GM18951 (cell line): ENCODE measurements around the gene DDC.

Experiments used
- POLR2A ChIP-seq: IDR thresholded peaks from 4 replicates; pipeline ENCODE4 v1.6.1; 2011; ENCODE audit warnings: mild to moderate bottlenecking; ENCODE audit not compliant: insufficient read length, insufficient read depth; ENCODE audit errors: extremely low read depth
- in situ Hi-C: fragments of 300-500 bp; cut with MboI; formaldehyde crosslinking; loops from one replicate; pipeline ENCODE4 v1.12.0; 2022; ENCODE audit warnings: low sequenced_read_pairs, mixed read lengths, inconsistent platforms; ENCODE audit not compliant: unreplicated experiment

DDC gene

DNA sequence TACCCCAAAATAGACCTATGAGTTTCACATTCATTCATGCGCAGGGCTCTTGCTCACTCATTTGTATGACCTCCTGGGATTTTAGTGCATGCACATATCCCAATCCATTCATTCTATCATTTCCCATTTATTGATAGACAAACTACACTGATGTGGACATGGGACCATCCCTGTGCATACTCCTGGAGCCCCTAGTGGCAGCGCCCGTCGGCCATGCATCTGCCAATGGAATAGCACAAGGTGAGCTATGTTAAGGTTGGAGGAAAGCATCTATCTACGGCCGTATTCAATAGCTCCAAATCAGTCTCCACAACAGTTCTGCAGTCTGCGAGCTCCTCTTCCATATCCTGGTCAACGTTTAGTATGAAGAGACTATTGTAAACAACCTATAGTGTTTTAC lies 83.3 kb downstream of the DDC start:
- TF ChIP-seq POLR2A = no peak
- in situ Hi-C loops = no loop called here

DNA sequence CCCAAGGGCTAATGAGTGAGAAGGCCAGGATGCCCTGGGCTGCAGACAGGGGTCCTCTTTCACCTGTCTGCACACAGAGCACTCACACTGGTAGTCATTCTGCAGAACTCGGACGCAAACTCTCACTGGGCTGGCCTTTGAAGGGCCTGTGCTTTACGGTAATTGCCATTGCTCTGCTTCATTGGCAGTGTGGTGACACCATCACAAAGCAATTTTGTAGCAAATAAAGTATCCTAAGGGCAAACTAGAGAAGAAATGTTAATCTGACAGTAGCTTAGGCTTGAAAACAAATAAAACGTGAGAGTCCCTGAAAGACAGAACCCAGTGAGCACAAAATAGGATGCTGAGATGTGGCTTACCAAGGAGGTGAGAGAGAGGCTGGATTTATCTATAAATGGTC lies 84.4 kb downstream of the DDC start:
- in situ Hi-C loops = no loop called here

DNA sequence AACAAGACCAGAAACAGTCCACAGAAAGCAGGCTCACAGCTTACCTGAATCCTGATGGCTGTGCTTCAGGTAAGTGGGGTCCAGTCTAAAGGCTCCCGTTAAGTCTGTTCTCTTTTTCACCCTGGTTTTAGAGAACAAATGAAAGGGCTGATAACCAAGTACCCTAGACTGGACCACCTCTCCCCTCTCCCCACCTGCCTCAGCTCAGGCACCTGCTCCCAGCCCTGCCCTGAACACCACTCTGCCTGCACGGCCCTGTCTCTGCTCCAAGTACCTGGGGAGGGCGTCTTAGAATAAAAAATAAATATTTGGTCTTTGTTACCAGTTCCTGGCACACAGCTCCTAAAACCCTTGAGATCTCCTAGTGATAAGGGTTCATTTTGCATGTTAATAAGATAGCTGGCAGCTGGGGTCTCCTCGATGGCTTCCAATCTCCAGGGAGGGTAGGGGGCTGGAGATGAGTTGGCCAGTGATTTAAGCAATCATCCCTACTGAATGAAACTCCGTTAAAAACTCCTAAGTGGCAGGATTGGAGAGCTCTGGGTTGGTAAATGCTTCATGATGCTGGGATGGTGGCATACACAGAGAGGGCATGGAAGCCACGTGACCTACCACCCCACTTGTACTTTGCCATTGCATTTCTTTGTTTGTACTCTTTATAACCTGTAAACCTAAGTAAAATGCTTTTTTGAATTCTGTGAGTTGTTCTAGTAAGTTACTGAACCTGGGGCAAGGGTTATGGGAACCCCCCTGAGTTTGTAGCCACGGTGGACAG lies 85.3 kb downstream of the DDC start:
- in situ Hi-C loops = no loop called here
- no peak for TF ChIP-seq POLR2A

More for the DNA sequence above, 84.4 kb downstream of the DDC start:
- TF ChIP-seq POLR2A = no peak

DNA sequence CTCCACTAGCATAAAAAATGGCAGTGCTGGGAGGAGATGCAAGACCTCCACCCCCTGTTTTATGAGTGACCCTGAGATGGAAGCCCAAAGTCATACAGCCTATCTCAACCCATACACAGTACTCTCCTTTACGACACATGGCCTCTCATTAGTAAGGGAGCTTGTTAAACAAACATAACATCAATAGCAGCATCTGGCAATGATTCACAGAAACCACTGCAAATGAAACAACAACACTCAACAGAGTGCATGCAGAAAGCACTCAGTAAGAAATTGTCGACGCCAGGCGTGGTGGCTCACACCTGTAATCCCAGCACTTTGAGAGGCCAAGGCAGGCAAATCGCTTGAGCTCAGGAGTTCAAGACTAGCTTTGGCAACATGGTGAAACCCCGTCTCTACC lies 87.6 kb downstream of the DDC start:
- in situ Hi-C loops = no loop called here
- no peak for TF ChIP-seq POLR2A

DNA sequence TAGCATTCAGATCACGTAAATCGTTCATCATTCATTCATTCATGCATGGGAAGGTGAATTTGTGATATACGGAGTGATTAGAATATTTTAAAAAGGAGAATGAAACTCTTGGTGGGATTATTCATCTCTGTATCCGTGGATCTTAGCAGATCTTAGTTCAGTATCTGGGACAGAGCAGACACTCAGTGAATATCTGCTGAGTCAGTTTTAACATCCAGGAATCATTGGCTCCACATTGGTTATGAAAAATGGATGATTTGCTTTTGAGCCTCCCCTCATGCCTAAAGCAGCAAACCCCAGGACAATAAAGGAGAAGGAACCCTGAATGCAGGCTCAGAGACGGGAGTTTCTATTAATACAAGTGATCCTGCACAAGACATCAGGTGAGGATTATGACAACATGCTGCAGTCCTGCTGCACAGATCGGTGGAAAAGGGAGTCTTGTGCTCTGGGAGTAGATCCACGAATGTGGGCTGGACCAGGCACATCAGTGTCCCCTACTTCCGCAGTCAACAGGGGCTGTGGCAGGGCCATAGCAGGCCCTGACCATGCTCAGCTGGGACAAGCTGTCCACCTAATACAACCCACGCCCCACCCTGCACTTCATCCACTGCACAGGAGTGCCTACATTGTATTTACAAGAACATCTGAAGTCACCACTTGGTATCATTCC lies 88.1 kb downstream of the DDC start:
- TF ChIP-seq POLR2A = no peak
- in situ Hi-C loops = no loop called here

DNA sequence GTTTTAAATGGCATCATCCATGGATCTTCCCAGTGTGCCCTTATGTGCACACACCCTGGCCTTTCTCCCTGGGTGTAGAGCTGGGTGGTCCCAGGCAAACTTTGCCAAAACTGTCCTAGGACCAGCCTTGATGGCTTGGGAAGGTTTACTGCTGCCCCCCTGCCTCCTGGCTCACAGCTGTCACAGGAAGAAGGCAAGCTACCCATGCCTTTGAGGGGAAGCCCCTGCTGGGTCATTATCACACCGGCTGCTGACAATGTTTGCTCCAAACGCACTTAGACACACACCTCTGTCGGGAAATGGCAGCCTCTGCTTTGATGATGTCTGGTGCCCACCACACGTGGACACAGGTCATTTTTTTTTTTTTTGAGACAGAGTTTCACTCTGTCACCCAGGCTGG lies 89.9 kb downstream of the DDC start:
- TF ChIP-seq POLR2A = no peak
- in situ Hi-C loops = no loop called here

DNA sequence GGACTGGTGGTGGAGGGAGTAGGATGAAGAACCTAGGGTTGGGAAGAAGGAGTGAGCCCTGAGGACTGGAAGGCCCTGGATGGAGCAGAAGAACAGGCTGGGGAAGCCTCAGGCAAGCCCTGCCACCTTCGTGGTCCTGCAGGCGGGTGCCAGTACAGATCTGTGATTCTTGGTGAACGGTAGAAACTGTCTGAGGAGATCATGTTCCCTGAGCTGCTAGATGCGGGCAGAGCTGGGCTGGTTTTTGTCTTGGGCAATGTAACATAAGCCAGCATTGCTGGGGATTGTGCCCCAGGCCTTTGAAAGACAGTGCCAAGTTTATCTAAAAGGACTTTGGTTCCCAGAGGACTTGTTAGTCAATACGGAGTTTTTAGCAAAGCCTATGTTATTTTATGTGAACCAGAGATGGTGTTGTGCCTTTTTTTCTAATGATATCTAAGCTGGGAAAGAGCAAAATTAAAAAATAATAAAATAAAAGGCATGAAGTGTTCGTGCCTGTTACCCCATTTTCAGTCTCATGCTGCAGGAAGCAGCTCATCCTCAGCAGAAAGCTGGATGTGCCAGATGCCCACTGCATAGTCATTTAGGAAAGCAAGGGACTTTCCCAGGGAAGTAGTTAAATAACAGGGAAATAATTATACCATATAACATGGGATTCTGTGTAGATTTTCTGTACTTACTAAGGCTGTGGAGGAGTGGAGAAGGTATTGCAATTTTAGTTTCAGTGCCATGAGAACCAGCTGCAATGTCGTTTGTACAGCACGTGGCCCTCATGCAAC lies 90.6 kb downstream of the DDC start:
- TF ChIP-seq POLR2A = no peak
- in situ Hi-C loops = loop anchor here (25.0 kb wide), 1 partner anchor 188 kb away; no protein-coding TSS in a partner anchor

DNA sequence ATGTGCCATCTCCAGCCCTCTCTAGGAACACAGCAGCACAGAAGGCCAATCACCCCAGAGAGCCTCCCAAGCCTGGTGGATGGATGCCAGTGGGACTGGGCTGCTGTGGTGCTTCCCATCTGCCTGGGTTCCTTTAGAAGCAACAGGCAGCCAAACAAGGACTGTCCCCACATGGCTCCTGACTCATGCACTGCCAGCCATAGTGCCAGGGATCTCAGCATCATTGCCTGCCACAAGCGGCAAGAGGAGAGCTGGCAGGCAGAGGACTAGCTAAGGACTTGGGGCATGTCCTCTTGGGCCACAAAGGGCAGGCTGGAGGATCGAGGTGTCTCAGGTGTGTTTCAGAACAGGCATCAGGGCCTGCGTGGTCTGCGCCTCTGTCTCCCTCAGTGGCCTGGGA lies 91.7 kb downstream of the DDC start:
- in situ Hi-C loops = loop anchor here (25.0 kb wide), 1 partner anchor 189 kb away; no protein-coding TSS in a partner anchor
- TF ChIP-seq POLR2A = no peak

DNA sequence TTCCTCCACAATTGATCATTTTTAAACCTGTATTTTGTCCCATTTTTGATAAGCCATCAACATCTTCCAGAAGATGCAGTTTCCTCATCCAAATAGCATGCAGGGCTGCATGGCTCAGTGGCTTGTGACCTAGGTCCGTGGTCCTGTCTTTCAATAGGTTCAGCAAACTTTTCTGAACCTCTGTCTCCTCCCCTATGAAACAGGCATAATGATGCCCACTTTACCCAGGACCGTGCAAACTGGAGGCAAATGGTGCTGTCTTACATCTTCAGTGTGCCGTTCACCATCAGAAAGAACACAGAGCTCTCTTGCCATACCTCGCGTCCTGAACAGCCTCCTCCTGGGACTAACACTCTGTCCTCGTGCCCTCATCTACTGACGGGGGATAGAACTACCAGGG lies 92.8 kb downstream of the DDC start:
- TF ChIP-seq POLR2A = no peak

DNA sequence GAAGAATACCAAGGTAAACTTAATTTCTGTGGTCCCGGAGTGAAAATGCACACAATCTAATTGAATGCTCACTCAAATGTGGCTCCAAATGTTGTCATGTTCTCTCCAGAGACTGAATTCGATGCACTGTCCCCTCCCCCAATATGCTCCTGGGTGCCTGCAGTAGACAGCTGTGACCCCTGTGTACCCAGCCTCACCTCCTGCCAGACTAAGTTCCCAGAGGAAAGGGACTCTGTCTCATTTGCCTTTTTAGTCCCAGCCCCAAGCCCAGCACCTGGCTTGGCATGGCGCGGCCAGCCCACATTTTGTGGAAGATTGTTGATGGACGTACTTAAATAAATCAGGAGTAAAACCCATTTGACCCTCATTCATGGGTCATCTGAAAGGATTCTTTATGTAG lies 93.2 kb downstream of the DDC start:
- TF ChIP-seq POLR2A = no peak
- in situ Hi-C loops = loop anchor here (25.0 kb wide), 1 partner anchor 190 kb away; no protein-coding TSS in a partner anchor

More for the DNA sequence above, 92.8 kb downstream of the DDC start:
- in situ Hi-C loops = loop anchor here (25.0 kb wide), 1 partner anchor 190 kb away; no protein-coding TSS in a partner anchor

DNA sequence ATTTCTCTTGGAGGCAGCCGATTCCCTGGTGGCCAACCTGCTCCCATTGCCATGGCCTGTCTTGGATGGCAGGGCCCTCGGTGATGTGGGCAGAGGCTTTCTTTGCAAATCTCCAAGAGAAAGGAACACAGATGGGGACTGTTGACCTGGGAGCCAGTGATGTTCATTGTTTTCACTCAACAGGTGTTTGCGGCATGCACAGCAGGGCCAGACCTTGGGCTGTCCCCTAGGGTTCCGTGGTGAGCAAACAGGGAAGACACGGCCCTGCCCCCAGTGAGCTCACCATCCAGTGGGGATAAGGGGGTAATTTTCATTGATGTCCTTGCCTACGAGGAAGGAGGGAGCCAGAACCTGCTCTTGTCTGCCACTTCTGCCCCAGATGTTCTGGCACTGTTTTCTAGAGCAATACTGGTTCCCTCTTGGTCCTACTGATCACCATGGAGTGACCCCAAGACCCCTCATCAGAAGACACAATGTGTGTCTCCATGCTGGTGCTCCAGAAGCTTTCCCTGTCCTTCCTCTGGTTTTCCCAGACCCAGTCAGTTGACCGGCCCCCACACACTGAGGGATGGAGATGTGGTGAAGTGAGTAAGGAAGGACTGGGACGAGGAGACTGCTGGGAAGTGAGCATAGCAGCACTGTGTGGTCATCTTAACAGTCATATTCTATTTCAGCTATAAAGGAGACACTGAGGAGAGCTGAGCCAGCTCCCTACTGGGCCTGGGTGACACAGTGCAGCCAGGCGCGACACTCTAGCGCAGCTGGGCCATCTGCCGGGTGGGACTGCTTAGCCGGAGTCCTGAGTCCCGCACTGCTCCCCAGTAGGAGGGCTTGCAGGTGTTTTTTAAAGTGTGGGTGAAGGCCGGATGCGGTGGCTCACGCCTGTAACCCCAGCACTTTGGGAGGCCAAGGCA lies 94.7 kb downstream of the DDC start:
- in situ Hi-C loops = loop anchor here (25.0 kb wide), 1 partner anchor 192 kb away; no protein-coding TSS in a partner anchor
- no peak for TF ChIP-seq POLR2A

DNA sequence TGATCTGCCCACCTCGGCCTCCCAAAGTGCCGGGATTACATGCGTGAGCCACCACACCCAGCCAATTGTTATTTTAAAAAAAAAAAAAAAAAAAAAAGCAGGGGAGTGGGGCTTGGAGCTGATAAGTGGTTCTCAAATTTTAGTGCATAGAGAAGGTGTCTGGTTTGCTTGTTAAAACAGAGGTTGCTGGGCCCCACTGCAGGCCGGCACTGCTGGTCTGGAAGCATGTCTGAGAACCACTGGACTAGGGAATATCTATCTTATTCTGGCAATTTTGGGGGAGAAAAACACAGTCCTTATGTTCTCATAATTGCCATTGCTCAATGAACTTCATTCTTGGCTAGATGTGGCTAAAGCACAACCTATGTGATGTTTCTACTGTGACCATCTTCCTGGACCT lies 96.0 kb downstream of the DDC start:
- TF ChIP-seq POLR2A = no peak
- in situ Hi-C loops = loop anchor here (25.0 kb wide), 1 partner anchor 193 kb away; no protein-coding TSS in a partner anchor
